GM18499 (cell line): ENCODE measurements around the gene FAM107B.

Experiments used
- ATAC-seq: cut with Tn5 transposase; IDR thresholded peaks from one replicate; pipeline ENCODE4 v1.9.1; 2021; ENCODE audit warnings: moderate number of reproducible peaks; ENCODE audit not compliant: insufficient read depth, unreplicated experiment

Gene FAM107B

GRCh38 chr10:14585287-14586193, 189.2 kb downstream of the FAM107B start:
- no peak for ATAC-seq

- ATAC-seq, result no peak
These were observed 190.0 kb downstream of the FAM107B start for GRCh38 chr10:14584661-14585060.

- no peak for ATAC-seq
These were observed 190.7 kb downstream of the FAM107B start for GRCh38 chr10:14583967-14584366.

- ATAC-seq, result no peak
These were observed 191.4 kb downstream of the FAM107B start for GRCh38 chr10:14583252-14583651.

- no peak for ATAC-seq
These were observed 193.0 kb downstream of the FAM107B start for GRCh38 chr10:14581553-14582321.

GRCh38 chr10:14580671-14581332, 193.9 kb downstream of the FAM107B start:
- ATAC-seq, result no peak

GRCh38 chr10:14579405-14579804, 195.3 kb downstream of the FAM107B start:
- ATAC-seq, result no peak

GRCh38 chr10:14578060-14578952, 196.4 kb downstream of the FAM107B start:
- no peak for ATAC-seq

- no peak for ATAC-seq
These were observed 199.8 kb downstream of the FAM107B start for GRCh38 chr10:14574885-14575284.

GRCh38 chr10:14574291-14574690, 200.4 kb downstream of the FAM107B start:
- ATAC-seq, result no peak

GRCh38 chr10:14573666-14574261, 200.9 kb downstream of the FAM107B start:
- ATAC-seq, result no peak

- no peak for ATAC-seq
These were observed 201.9 kb downstream of the FAM107B start for GRCh38 chr10:14572811-14573210.

- no peak for ATAC-seq
These were observed 202.7 kb downstream of the FAM107B start for GRCh38 chr10:14571866-14572507.

- ATAC-seq, result no peak
These were observed 203.9 kb downstream of the FAM107B start for GRCh38 chr10:14570800-14571199.

- no peak for ATAC-seq
These were observed 205.2 kb downstream of the FAM107B start for GRCh38 chr10:14569274-14570060.

GRCh38 chr10:14567421-14567820, 207.3 kb downstream of the FAM107B start:
- ATAC-seq, result no peak

- ATAC-seq, result no peak
These were observed 208.2 kb downstream of the FAM107B start for GRCh38 chr10:14566498-14566897.

- ATAC-seq, result no peak
These were observed 209.5 kb downstream of the FAM107B start for GRCh38 chr10:14565199-14565598.
